H1 (cell line): Measurements from ENCODE around the gene RASL11B. TPM values are rescaled to one million over a fixed set of nuclear protein-coding genes. Genes with fewer than 3 reads are reported as not detected.

ENCODE experiments used
- ASH2L ChIP-seq: fragments of 200-600, 300-600 bp; sonication (generic); IDR thresholded peaks from one replicate; pipeline ENCODE4 v1.7.1; 2017; ENCODE audit warnings: low read length
- CHD1 ChIP-seq: IDR thresholded peaks from 2 replicates; pipeline ENCODE4 v1.6.1; 2012; ENCODE audit warnings: low read depth, low read length, improper control_type of control experiment
- CTBP2 ChIP-seq: IDR thresholded peaks from 2 replicates; pipeline ENCODE4 v1.7.0; 2011; ENCODE audit warnings: borderline replicate concordance, mild to moderate bottlenecking, moderate library complexity, mixed read lengths, low read length; ENCODE audit not compliant: insufficient read depth, insufficient read length
- E2F6 ChIP-seq: IDR thresholded peaks from 2 replicates; pipeline ENCODE4 v1.6.1; 2012; ENCODE audit warnings: inconsistent platforms
- EGR1 ChIP-seq: IDR thresholded peaks from 2 replicates; pipeline ENCODE4 v1.6.1; 2011; ENCODE audit warnings: low read depth, low read length, borderline replicate concordance
- FOSL1 ChIP-seq: IDR thresholded peaks from 2 replicates; pipeline ENCODE4 v1.6.1; 2011; ENCODE audit warnings: mild to moderate bottlenecking, low read depth, low read length, moderate library complexity; ENCODE audit not compliant: insufficient read depth
- GTF2F1 ChIP-seq: IDR thresholded peaks from 2 replicates; pipeline ENCODE4 v1.6.1; 2012; ENCODE audit warnings: low read depth, low read length, improper control_type of control experiment, borderline replicate concordance
- JUND ChIP-seq: IDR thresholded peaks from 2 replicates; pipeline ENCODE4 v1.6.1; 2011; ENCODE audit warnings: mild to moderate bottlenecking, improper control_type of control experiment, low read length
- KDM4A ChIP-seq: IDR thresholded peaks from one replicate; pipeline ENCODE4 v1.7.1; 2012; ENCODE audit warnings: low read depth, mild to moderate bottlenecking, moderate library complexity, low read length, inconsistent platforms; ENCODE audit not compliant: severe bottlenecking
- SAP30 ChIP-seq: fragments of 300-600 bp; sonication (generic); IDR thresholded peaks from 2 replicates; pipeline ENCODE4 v1.7.1; 2012; ENCODE audit warnings: low read length, moderate library complexity, mild to moderate bottlenecking, inconsistent platforms; ENCODE audit not compliant: insufficient read depth, insufficient replicate concordance
- TBP ChIP-seq: IDR thresholded peaks from 2 replicates; pipeline ENCODE4 v1.6.1; 2011; ENCODE audit warnings: low read depth, low read length, improper control_type of control experiment
- TEAD4 ChIP-seq: IDR thresholded peaks from 2 replicates; pipeline ENCODE4 v1.6.1; 2012; ENCODE audit warnings: low read depth, low read length, inconsistent platforms, mixed read lengths
- polyA plus RNA-seq, 7 experiments: library from polyadenylated mRNA; depleted of rRNA in 3 of 7; stranded (reverse) in 5 of 7; unstranded in 2 of 7; fragments of >200 nt in 5 of 7; fragments of 200-250 nt in 2 of 7; gene quantifications; 1 replicate in 5 of 7; 2 replicates in 1 of 7; 4 replicates in 1 of 7; pipeline versions ENCODE4 v1.2.1 to v1.2.3, GENCODE V29; 2011 to 2013; ENCODE audit warnings: missing spikeins in 2 of 7, mixed read lengths in 2 of 7
- total RNA-seq: library from RNA; stranded (reverse); fragmentation: NEBNext Ultra II Directional; extraction: Animal tissue kit (Norgen Biotek cat#: 25700); gene quantifications from 2 replicates; pipeline ENCODE4 v1.2.1, GENCODE V29; 2021

RASL11B gene
- total and polyA plus RNA-seq, 2 of the 8 experiments (the other 6 are each of a cell fraction or from before 2014, with no cell fraction given), result 49.8 to 75.5 TPM

- TF ChIP-seq TEAD4 (peak; percentile 97), CHD1 (no peak), ASH2L (peak; percentile 65), CTBP2 (peak; percentile 70), EGR1 (no peak), FOSL1 (no peak), JUND (no peak), SAP30 (no peak), KDM4A (no peak), E2F6 (no peak), GTF2F1 (no peak), TBP (no peak)
Observed at GRCh38 chr4:52873861-52874343, 11.8 kb downstream of the RASL11B start (continued).
